ENCODE data around the gene C3orf20.

Gene C3orf20

GRCh38 chr3:14775011-14775410 is 100.1 kb downstream of the C3orf20 start:
- DNase-seq (ENCODE audit: low spot score): peak; percentile 29

- peak; percentile 9 for DNase-seq (ENCODE audit: low spot score)
These were observed 100.6 kb downstream of the C3orf20 start for GRCh38 chr3:14775563-14775962.

GRCh38 chr3:14779069-14779685 is 104.2 kb downstream of the C3orf20 start:
- DNase-seq (ENCODE audit: low spot score): no peak

GRCh38 chr3:14780927-14781507 is 106.1 kb downstream of the C3orf20 start:
- DNase-seq (ENCODE audit: low spot score): peak; percentile 81

- DNase-seq (ENCODE audit: low spot score): no peak
These were observed 108.6 kb downstream of the C3orf20 start for GRCh38 chr3:14783480-14784086.

- no peak for DNase-seq (ENCODE audit: low spot score)
These were observed 109.2 kb downstream of the C3orf20 start for GRCh38 chr3:14784087-14784681.

GRCh38 chr3:14785207-14786155 is 110.5 kb downstream of the C3orf20 start:
- no peak for DNase-seq (ENCODE audit: low spot score)

- no peak for DNase-seq (ENCODE audit: low spot score)
These were observed 111.4 kb downstream of the C3orf20 start for GRCh38 chr3:14786369-14786768.

- no peak for DNase-seq (ENCODE audit: low spot score)
These were observed 112.7 kb downstream of the C3orf20 start for GRCh38 chr3:14787630-14788029.

GRCh38 chr3:14788644-14789043 is 113.7 kb downstream of the C3orf20 start:
- no peak for DNase-seq (ENCODE audit: low spot score)

- DNase-seq (ENCODE audit: low spot score): no peak
These were observed 114.3 kb downstream of the C3orf20 start for GRCh38 chr3:14789221-14789620.

- no peak for DNase-seq (ENCODE audit: low spot score)
These were observed 114.8 kb downstream of the C3orf20 start for GRCh38 chr3:14789640-14790285.

- DNase-seq (ENCODE audit: low spot score): peak; percentile 84
These were observed 116.5 kb downstream of the C3orf20 start for GRCh38 chr3:14791343-14791945.

- DNase-seq (ENCODE audit: low spot score): no peak
These were observed 117.8 kb downstream of the C3orf20 start for GRCh38 chr3:14792691-14793121.

GRCh38 chr3:14793126-14793857 is 118.4 kb downstream of the C3orf20 start:
- no peak for DNase-seq (ENCODE audit: low spot score)

- no peak for DNase-seq (ENCODE audit: low spot score)
These were observed 118.9 kb downstream of the C3orf20 start for GRCh38 chr3:14793858-14794234.

GRCh38 chr3:14794435-14794834 is 119.5 kb downstream of the C3orf20 start:
- DNase-seq (ENCODE audit: low spot score): no peak

- DNase-seq (ENCODE audit: low spot score): no peak
These were observed 121.1 kb downstream of the C3orf20 start for GRCh38 chr3:14795996-14796395.

- no peak for DNase-seq (ENCODE audit: low spot score)
These were observed 121.6 kb downstream of the C3orf20 start for GRCh38 chr3:14796403-14797077.

- DNase-seq (ENCODE audit: low spot score): no peak
These were observed 122.8 kb downstream of the C3orf20 start for GRCh38 chr3:14797731-14798130.

Measured in ecto neural progenitor cell (in vitro differentiated cells).